DND-41 (cell line): ENCODE measurements around the gene CEP152.

Source experiments
- ATAC-seq: fragments of 200-7000 bp; cut with Tn5 transposase; 3 replicates; pipeline ENCODE4 v1.9.1; 2021; ENCODE audit warnings: low read depth; ENCODE audit not compliant: insufficient read depth
- DNase-seq: peaks from one replicate; pipeline ENCODE4 v3.0.0-alpha.2; 2020
- H2AFZ ChIP-seq: 2 replicates; pipeline ENCODE4 v1.6.0; 2012; ENCODE audit warnings: low read depth, low read length
- H3K27ac ChIP-seq: 2 replicates; pipeline ENCODE4 v1.5.1; 2012; ENCODE audit warnings: low read length, inconsistent platforms
- H3K27me3 ChIP-seq: fragments of 200-600 bp; sonication (generic); 2 replicates; pipeline ENCODE4 v1.6.0; 2012; ENCODE audit warnings: low read length, mild to moderate bottlenecking, inconsistent platforms; ENCODE audit not compliant: insufficient read depth, poor library complexity
- H3K36me3 ChIP-seq: 2 replicates; pipeline ENCODE4 v1.5.1; 2012; ENCODE audit warnings: low read length, inconsistent platforms; ENCODE audit not compliant: insufficient read depth
- H3K4me1 ChIP-seq: 2 replicates; pipeline ENCODE4 v1.5.1; 2012; ENCODE audit warnings: mild to moderate bottlenecking, low read length; ENCODE audit not compliant: insufficient read depth
- H3K4me2 ChIP-seq: 2 replicates; pipeline ENCODE4 v1.6.0; 2012; ENCODE audit warnings: mild to moderate bottlenecking, moderate library complexity, low read length, inconsistent platforms; ENCODE audit not compliant: insufficient read depth
- H3K4me3 ChIP-seq, 2 experiments: fragments of 200-600 bp in 1 of 2; shearing (Covaris generic) in 1 of 2; 2 replicates each; pipeline ENCODE4 v1.5.1; 2012 to 2016; ENCODE audit warnings: inconsistent platforms in 2 of 2, low read length in 2 of 2, mild to moderate bottlenecking in 2 of 2, low read depth in 1 of 2, moderate library complexity in 1 of 2
- H3K79me2 ChIP-seq: 2 replicates; pipeline ENCODE4 v1.6.0; 2012; ENCODE audit warnings: low read length, inconsistent platforms; ENCODE audit not compliant: insufficient read depth
- H3K9ac ChIP-seq: 2 replicates; pipeline ENCODE4 v1.6.0; 2012; ENCODE audit warnings: low read depth, mild to moderate bottlenecking, inconsistent platforms, low read length, moderate library complexity
- H3K9me3 ChIP-seq: 2 replicates; pipeline ENCODE4 v1.5.1; 2012; ENCODE audit warnings: low read length, moderate library complexity, mild to moderate bottlenecking, inconsistent platforms; ENCODE audit not compliant: insufficient read depth, severe bottlenecking
- H4K20me1 ChIP-seq: 2 replicates; pipeline ENCODE4 v1.6.0; 2012; ENCODE audit warnings: low read length; ENCODE audit not compliant: insufficient read depth
- CTCF ChIP-seq: IDR thresholded peaks from 2 replicates; pipeline ENCODE4 v1.5.1; 2012; ENCODE audit warnings: borderline replicate concordance, low read length, moderate library complexity, mild to moderate bottlenecking; ENCODE audit not compliant: poor library complexity, severe bottlenecking; ENCODE audit errors: extremely low read depth
- EZH2 ChIP-seq: IDR thresholded peaks from 3 replicates; pipeline ENCODE4 v1.6.1; 2012; ENCODE audit warnings: borderline replicate concordance, low read depth, mild to moderate bottlenecking, moderate library complexity, low read length, inconsistent platforms; ENCODE audit not compliant: severe bottlenecking

Gene CEP152

GRCh38 chr15:48702569-48703236, 108.2 kb downstream of the CEP152 start:
- Histone ChIP-seq H3K9me3 (no peaks in the 10 kb centered on the region), H3K36me3 (no peaks in the 10 kb centered on the region), H3K4me1 (no peaks in the 10 kb centered on the region), H3K4me3 (no peak overlapping the region), H2AFZ (no peak overlapping the region), H3K4me2 (no peak overlapping the region), H3K27ac (no peak overlapping the region), H3K79me2 (no peaks in the 10 kb centered on the region), H3K27me3 (no peaks in the 10 kb centered on the region), H4K20me1 (no peaks in the 10 kb centered on the region), H3K9ac (no peak overlapping the region)
- TF ChIP-seq CTCF = no peak
- no peak for TF ChIP-seq EZH2
- no peak for DNase-seq
- ATAC-seq = no peak

GRCh38 chr15:48696627-48697312, 114.1 kb downstream of the CEP152 start:
- H3K9me3 ChIP-seq = no peaks in the 10 kb centered on the region
- no peaks in the 10 kb centered on the region for H3K36me3 ChIP-seq
- DNase-seq (no peak), ATAC-seq (no peak)
- TF ChIP-seq EZH2 (no peak), CTCF (no peak)
- no peaks in the 10 kb centered on the region for H3K4me1 ChIP-seq
- no peak overlapping the region for H3K4me2 ChIP-seq
- H3K9ac ChIP-seq = no peak overlapping the region
- H4K20me1 ChIP-seq = no peaks in the 10 kb centered on the region
- no peak overlapping the region for H2AFZ ChIP-seq
- H3K27ac ChIP-seq = no peak overlapping the region
- no peaks in the 10 kb centered on the region for H3K27me3 ChIP-seq
- no peaks in the 10 kb centered on the region for H3K79me2 ChIP-seq
- no peak overlapping the region for H3K4me3 ChIP-seq

- H3K9me3 ChIP-seq = no peaks in the 10 kb centered on the region
- no peak overlapping the region for H2AFZ ChIP-seq
- no peaks in the 10 kb centered on the region for H4K20me1 ChIP-seq
- H3K9ac ChIP-seq = no peak overlapping the region
- H3K4me1 ChIP-seq = no peaks in the 10 kb centered on the region
- H3K36me3 ChIP-seq = no peaks in the 10 kb centered on the region
- no peaks in the 10 kb centered on the region for H3K27me3 ChIP-seq
- H3K4me2 ChIP-seq = no peak overlapping the region
- H3K27ac ChIP-seq = no peak overlapping the region
- TF ChIP-seq EZH2 = no peak
- TF ChIP-seq CTCF = no peak
- ATAC-seq (no peak), DNase-seq (no peak)
- H3K4me3 ChIP-seq = no peak overlapping the region
- no peaks in the 10 kb centered on the region for H3K79me2 ChIP-seq
Observed at GRCh38 chr15:48695827-48696573, 114.9 kb downstream of the CEP152 start.
